Neural progenitor cell (in vitro differentiated cells): ENCODE data around the gene CPNE4.

Experiments used
- EZH2 ChIP-seq: fragments of 200-600 bp; sonication (generic); IDR thresholded peaks from 2 replicates; pipeline ENCODE4 v1.6.1; 2017; ENCODE audit warnings: antibody characterized with exemption, mild to moderate bottlenecking, moderate library complexity
- EZH2phosphoT487 ChIP-seq: fragments of 200-600 bp; sonication (generic); IDR thresholded peaks from 2 replicates; pipeline ENCODE4 v1.6.1; 2017; ENCODE audit warnings: antibody characterized with exemption
- TF ChIP-seq, protein P1 (sequence below): fragments of 200-600 bp; sonication (generic); IDR thresholded peaks from 2 replicates; pipeline ENCODE4 v1.5.1; 2017; ENCODE audit warnings: antibody characterized with exemption, mild to moderate bottlenecking

DNA sequence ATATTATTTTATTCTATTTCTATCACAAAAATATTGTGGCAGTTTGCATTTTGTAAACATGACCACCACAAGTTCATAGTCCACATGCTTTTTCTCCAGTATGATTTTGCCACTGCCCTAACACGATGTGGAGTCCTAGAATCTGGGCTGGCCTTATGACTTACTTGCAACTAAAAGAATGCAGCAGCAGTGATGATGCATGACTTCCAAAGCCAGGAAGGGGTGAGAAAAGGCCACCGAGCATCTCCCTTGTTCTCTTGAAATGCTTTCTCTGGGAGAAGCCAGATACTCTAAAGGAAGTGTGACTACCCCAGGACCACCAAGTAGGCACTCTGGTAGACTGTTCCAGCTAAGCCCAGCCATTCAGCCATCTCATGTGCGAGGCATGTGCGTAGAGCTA is 340.4 kb downstream of the CPNE4 start:
- TF ChIP-seq, protein P1, sequence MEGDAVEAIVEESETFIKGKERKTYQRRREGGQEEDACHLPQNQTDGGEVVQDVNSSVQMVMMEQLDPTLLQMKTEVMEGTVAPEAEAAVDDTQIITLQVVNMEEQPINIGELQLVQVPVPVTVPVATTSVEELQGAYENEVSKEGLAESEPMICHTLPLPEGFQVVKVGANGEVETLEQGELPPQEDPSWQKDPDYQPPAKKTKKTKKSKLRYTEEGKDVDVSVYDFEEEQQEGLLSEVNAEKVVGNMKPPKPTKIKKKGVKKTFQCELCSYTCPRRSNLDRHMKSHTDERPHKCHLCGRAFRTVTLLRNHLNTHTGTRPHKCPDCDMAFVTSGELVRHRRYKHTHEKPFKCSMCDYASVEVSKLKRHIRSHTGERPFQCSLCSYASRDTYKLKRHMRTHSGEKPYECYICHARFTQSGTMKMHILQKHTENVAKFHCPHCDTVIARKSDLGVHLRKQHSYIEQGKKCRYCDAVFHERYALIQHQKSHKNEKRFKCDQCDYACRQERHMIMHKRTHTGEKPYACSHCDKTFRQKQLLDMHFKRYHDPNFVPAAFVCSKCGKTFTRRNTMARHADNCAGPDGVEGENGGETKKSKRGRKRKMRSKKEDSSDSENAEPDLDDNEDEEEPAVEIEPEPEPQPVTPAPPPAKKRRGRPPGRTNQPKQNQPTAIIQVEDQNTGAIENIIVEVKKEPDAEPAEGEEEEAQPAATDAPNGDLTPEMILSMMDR: no peak
- no peak for TF ChIP-seq EZH2phosphoT487
- TF ChIP-seq EZH2: no peak
